Activated B cell treated with CpG ODN at 0.5 μM for 24 hours (primary cell): Measurements from ENCODE around the gene SMARCD2. TPM values are rescaled to one million over a fixed set of nuclear protein-coding genes. Genes with fewer than 3 reads are reported as not detected.
"Not testable (repeated sequence)": the region's sequence is repeated elsewhere in the genome, so short reads cannot be mapped to it uniquely, and the experiment has no call there.

Source experiments
- ATAC-seq: fragments of 200-7000 bp; cut with Tn5 transposase; one replicate; pipeline ENCODE4 v1.10.0; 2021; ENCODE audit warnings: low read depth, mild to moderate bottlenecking, moderate library complexity
- CTCF ChIA-PET: fragments of 350-600 bp; sonication (Branson Sonifier 250); formaldehyde crosslinking; loops from one replicate; lab custom pipeline; 2021; ENCODE audit warnings: antibody characterized with exemption; lab: Charles Lee
- POLR2A ChIA-PET: fragments of 350-600 bp; sonication (Branson Sonifier 250); formaldehyde crosslinking; loops from one replicate; lab custom pipeline; 2021; ENCODE audit warnings: antibody characterized with exemption; lab: Charles Lee
- DNase-seq: peaks from one replicate; pipeline ENCODE4 v3.0.0; 2022
- H3K27ac Mint-ChIP-seq: one replicate; pipeline ENCODE4 v1.8.0; 2020; ENCODE audit warnings: mixed read lengths
- H3K27me3 Mint-ChIP-seq: one replicate; pipeline ENCODE4 v1.8.0; 2021; ENCODE audit warnings: mixed read lengths
- H3K36me3 Mint-ChIP-seq: one replicate; pipeline ENCODE4 v1.8.0; 2021; ENCODE audit warnings: low read depth, mixed read lengths
- H3K4me1 Mint-ChIP-seq: one replicate; pipeline ENCODE4 v1.8.0; 2021; ENCODE audit warnings: mixed read lengths
- H3K4me3 Mint-ChIP-seq: one replicate; pipeline ENCODE4 v1.8.0; 2020; ENCODE audit warnings: mild to moderate bottlenecking, mixed read lengths
- H3K9me3 Mint-ChIP-seq: one replicate; pipeline ENCODE4 v1.8.0; 2020; ENCODE audit warnings: mixed read lengths
- CTCF ChIP-seq: fragments of 200-600 bp; IDR thresholded peaks from one replicate; pipeline ENCODE4 v1.8.0; 2022; ENCODE audit warnings: antibody characterized with exemption, mild to moderate bottlenecking
- intact Hi-C: fragments of 100-400 bp; cut with micrococcal nuclease; formaldehyde crosslinking; loops from one replicate; pipeline ENCODE4 v1.15.1; 2024
- total RNA-seq: library from RNA; stranded (reverse); gene quantifications from 2 replicates; pipeline ENCODE4 v1.2.3, GENCODE V29; 2022

SMARCD2 gene
- total RNA-seq, 1 donor from 2014 or later, result 114 TPM

GRCh38 chr17:63880706-63881105 is 38.2 kb upstream of the SMARCD2 start:
- H3K36me3 Mint-ChIP-seq, result no peaks in the 10 kb centered on the region
- no peak overlapping the region for H3K27ac Mint-ChIP-seq
- ATAC-seq (no peak), DNase-seq (no peak)
- H3K4me3 Mint-ChIP-seq, result no peak overlapping the region
- no peak for TF ChIP-seq CTCF
- no peaks in the 10 kb centered on the region for H3K27me3 Mint-ChIP-seq
- POLR2A ChIA-PET, result no interaction called here
- peaks cover 11% of the 10 kb centered on the region for H3K4me1 Mint-ChIP-seq
- no peaks in the 10 kb centered on the region for H3K9me3 Mint-ChIP-seq
- CTCF ChIA-PET, result interaction anchor here (1.2 kb wide), 1 partner anchor 253 kb away, joined by 3 read pairs; no protein-coding TSS in a partner anchor
- intact Hi-C loops, result no loop called here

- POLR2A ChIA-PET, H3K36me3 Mint-ChIP-seq, H3K27ac Mint-ChIP-seq, H3K9me3 Mint-ChIP-seq, DNase-seq, intact Hi-C loops, H3K27me3 Mint-ChIP-seq: not testable (repeated sequence)
- Mint-ChIP-seq H3K4me3 (peak overlapping the region; percentile 52), H3K4me1 (peaks cover 11% of the 10 kb centered on the region)
- CTCF ChIA-PET, result interaction anchor here (1.1 to 1.2 kb wide), 2 partner anchors 10 to 57 kb away, joined by 3 to 6 read pairs; no protein-coding TSS in a partner anchor
- ATAC-seq, result peak; percentile 38
Measured at GRCh38 chr17:63878413-63878812, 35.9 kb upstream of the SMARCD2 start.

- POLR2A ChIA-PET, intact Hi-C loops, CTCF ChIA-PET: not testable (repeated sequence)
Measured at GRCh38 chr17:63874693-63875092, 32.2 kb upstream of the SMARCD2 start.

GRCh38 chr17:63874061-63874626 is 31.7 kb upstream of the SMARCD2 start:
- H3K4me3 Mint-ChIP-seq, H3K9me3 Mint-ChIP-seq, intact Hi-C loops, POLR2A ChIA-PET, DNase-seq, H3K36me3 Mint-ChIP-seq, H3K27me3 Mint-ChIP-seq, CTCF ChIA-PET, H3K27ac Mint-ChIP-seq: not testable (repeated sequence)
- peak; percentile 59 for ATAC-seq
- peaks cover 11% of the 10 kb centered on the region for H3K4me1 Mint-ChIP-seq

More at GRCh38 chr17:63874693-63875092, 32.2 kb upstream of the SMARCD2 start:
- not testable (repeated sequence) for H3K9me3 Mint-ChIP-seq, ATAC-seq, H3K4me3 Mint-ChIP-seq, H3K27me3 Mint-ChIP-seq, H3K36me3 Mint-ChIP-seq, H3K27ac Mint-ChIP-seq, DNase-seq
- peaks cover 11% of the 10 kb centered on the region for H3K4me1 Mint-ChIP-seq

- POLR2A ChIA-PET, H3K36me3 Mint-ChIP-seq, CTCF ChIA-PET, H3K27me3 Mint-ChIP-seq, H3K4me1 Mint-ChIP-seq, intact Hi-C loops, H3K9me3 Mint-ChIP-seq, ATAC-seq, H3K4me3 Mint-ChIP-seq, H3K27ac Mint-ChIP-seq, DNase-seq: not testable (repeated sequence)
Measured at GRCh38 chr17:63873577-63873976, 31.1 kb upstream of the SMARCD2 start, which contains the start of gene CSH2. CSH2 (minus strand) TSS chr17:63873677; CDS start chr17:63873614, 63 bp downstream.

- H3K9me3 Mint-ChIP-seq, POLR2A ChIA-PET, intact Hi-C loops, DNase-seq, ATAC-seq, H3K36me3 Mint-ChIP-seq, H3K4me3 Mint-ChIP-seq, H3K4me1 Mint-ChIP-seq, CTCF ChIA-PET, H3K27me3 Mint-ChIP-seq, H3K27ac Mint-ChIP-seq: not testable (repeated sequence)
Measured at GRCh38 chr17:63871646-63872365, 29.3 kb upstream of the SMARCD2 start.

- intact Hi-C loops, POLR2A ChIA-PET, H3K27me3 Mint-ChIP-seq, H3K4me3 Mint-ChIP-seq, H3K36me3 Mint-ChIP-seq, ATAC-seq, H3K27ac Mint-ChIP-seq, CTCF ChIA-PET, H3K9me3 Mint-ChIP-seq, H3K4me1 Mint-ChIP-seq, DNase-seq: not testable (repeated sequence)
Measured at GRCh38 chr17:63870292-63870665, 27.8 kb upstream of the SMARCD2 start.

- ATAC-seq, intact Hi-C loops, H3K27ac Mint-ChIP-seq, H3K4me3 Mint-ChIP-seq, H3K36me3 Mint-ChIP-seq, POLR2A ChIA-PET, H3K4me1 Mint-ChIP-seq, H3K27me3 Mint-ChIP-seq, H3K9me3 Mint-ChIP-seq, DNase-seq: not testable (repeated sequence)
- CTCF ChIA-PET, result interaction anchor here (0.6 to 1.0 kb wide), 3 partner anchors 13 to 242 kb away, joined by 3 read pairs; no protein-coding TSS in a partner anchor
Measured at GRCh38 chr17:63869491-63870291, 27.2 kb upstream of the SMARCD2 start.

GRCh38 chr17:63866625-63867024 is 24.1 kb upstream of the SMARCD2 start:
- DNase-seq, H3K4me3 Mint-ChIP-seq, H3K4me1 Mint-ChIP-seq, H3K27me3 Mint-ChIP-seq, H3K36me3 Mint-ChIP-seq, H3K27ac Mint-ChIP-seq, H3K9me3 Mint-ChIP-seq, intact Hi-C loops, ATAC-seq: not testable (repeated sequence)
- CTCF ChIA-PET, result interaction anchor here (1.0 to 2.1 kb wide), 5 partner anchors 9 to 302 kb away, joined by 3 to 10 read pairs (median 4); partner anchors contain the start of gene GH2
- POLR2A ChIA-PET, result interaction anchor here (0.6 to 0.7 kb wide), 2 partner anchors 9 to 23 kb away, joined by 4 read pairs; no protein-coding TSS in a partner anchor
